Measurements from ENCODE around the gene XPNPEP3. TPM values are rescaled to one million over a fixed set of nuclear protein-coding genes. Genes with fewer than 3 reads are reported as not detected.

Gene XPNPEP3
- polyA plus RNA-seq, 4 donors, result 0.89 to 11.9 (median 2.6) TPM

- Histone ChIP-seq H3K4me3 (ENCODE audit: low read depth in 1 of 3, low read length in 3 of 3) (peak overlapping the region in 1 of 3 donors; percentile 15), H3K4me1 (ENCODE audit: control insufficient read depth in 3 of 3, insufficient read depth in 2 of 3, low read depth in 1 of 3, low read length in 2 of 3) (no peaks in the 10 kb centered on the region), H3K27me3 (ENCODE audit: control insufficient read depth in 3 of 3, insufficient read depth in 3 of 3, low read length in 3 of 3) (no peaks in the 10 kb centered on the region), H3K9me3 (ENCODE audit: control insufficient read depth in 2 of 2, insufficient read depth in 1 of 2, low read depth in 1 of 2, low read length in 1 of 2) (no peaks in the 10 kb centered on the region), H3K36me3 (ENCODE audit: control insufficient read depth in 3 of 3, insufficient read depth in 2 of 3, low read depth in 1 of 3, low read length in 3 of 3) (peaks cover 0 to 36% (median 3%) of the 10 kb centered on the region in 3 donors), H3K27ac (ENCODE audit: low read depth in 1 of 3, low read length in 2 of 3) (peak overlapping the region in 1 of 3 donors; percentile 44)
- FAIRE-seq (no peak), DNase-seq (peak; percentile 73 to 80)
- WGBS, 3 donors, result 35 to 53% (median 44%) methylated on average over 5 of the region's 5 CpGs
These were observed 65.7 kb downstream of the XPNPEP3 start for GRCh38 chr22:40922484-40923303.

GRCh38 chr22:40928657-40929056 is 71.7 kb downstream of the XPNPEP3 start:
- 29 to 50% (median 50%) methylated on average over 1 of the region's 1 CpG for WGBS, 3 donors
- peaks cover 0 to 23% (median 2%) of the 10 kb centered on the region in 3 donors for H3K36me3 ChIP-seq (ENCODE audit: control insufficient read depth in 3 of 3, insufficient read depth in 2 of 3, low read depth in 1 of 3, low read length in 3 of 3)
- no peaks in the 10 kb centered on the region for H3K4me1 ChIP-seq (ENCODE audit: control insufficient read depth in 3 of 3, insufficient read depth in 2 of 3, low read depth in 1 of 3, low read length in 2 of 3)
- no peak overlapping the region for H3K27ac ChIP-seq (ENCODE audit: low read depth in 1 of 3, low read length in 2 of 3)
- no peaks in the 10 kb centered on the region for H3K9me3 ChIP-seq (ENCODE audit: control insufficient read depth in 2 of 2, insufficient read depth in 1 of 2, low read depth in 1 of 2, low read length in 1 of 2)
- H3K27me3 ChIP-seq (ENCODE audit: control insufficient read depth in 3 of 3, insufficient read depth in 3 of 3, low read length in 3 of 3), result no peaks in the 10 kb centered on the region
- no peak for FAIRE-seq
- no peak for DNase-seq
- no peak overlapping the region for H3K4me3 ChIP-seq (ENCODE audit: low read depth in 1 of 3, low read length in 3 of 3)

GRCh38 chr22:40932396-40932795 is 75.4 kb downstream of the XPNPEP3 start:
- Histone ChIP-seq H3K9me3 (ENCODE audit: control insufficient read depth in 2 of 2, insufficient read depth in 1 of 2, low read depth in 1 of 2, low read length in 1 of 2) (no peaks in the 10 kb centered on the region), H3K36me3 (ENCODE audit: control insufficient read depth in 3 of 3, insufficient read depth in 2 of 3, low read depth in 1 of 3, low read length in 3 of 3) (peaks cover 0 to 10% (median 2%) of the 10 kb centered on the region in 3 donors), H3K27ac (ENCODE audit: low read depth in 1 of 3, low read length in 2 of 3) (no peak overlapping the region), H3K4me1 (ENCODE audit: control insufficient read depth in 3 of 3, insufficient read depth in 2 of 3, low read depth in 1 of 3, low read length in 2 of 3) (no peaks in the 10 kb centered on the region), H3K4me3 (ENCODE audit: low read depth in 1 of 3, low read length in 3 of 3) (no peak overlapping the region), H3K27me3 (ENCODE audit: control insufficient read depth in 3 of 3, insufficient read depth in 3 of 3, low read length in 3 of 3) (no peaks in the 10 kb centered on the region)
- DNase-seq (no peak), FAIRE-seq (no peak)
- WGBS, 3 donors, result 92 to 94% (median 94%) methylated on average over 2 of the region's 2 CpGs

- H3K27me3 ChIP-seq (ENCODE audit: control insufficient read depth in 3 of 3, insufficient read depth in 3 of 3, low read length in 3 of 3), result no peaks in the 10 kb centered on the region
- H3K4me1 ChIP-seq (ENCODE audit: control insufficient read depth in 3 of 3, insufficient read depth in 2 of 3, low read depth in 1 of 3, low read length in 2 of 3), result no peaks in the 10 kb centered on the region
- no peak overlapping the region for H3K27ac ChIP-seq (ENCODE audit: low read depth in 1 of 3, low read length in 2 of 3)
- 80 to 88% (median 81%) methylated on average over 2 of the region's 2 CpGs for WGBS, 3 donors
- peaks cover 0 to 3% (median 0%) of the 10 kb centered on the region in 3 donors for H3K36me3 ChIP-seq (ENCODE audit: control insufficient read depth in 3 of 3, insufficient read depth in 2 of 3, low read depth in 1 of 3, low read length in 3 of 3)
- H3K4me3 ChIP-seq (ENCODE audit: low read depth in 1 of 3, low read length in 3 of 3), result no peak overlapping the region
- H3K9me3 ChIP-seq (ENCODE audit: control insufficient read depth in 2 of 2, insufficient read depth in 1 of 2, low read depth in 1 of 2, low read length in 1 of 2), result no peaks in the 10 kb centered on the region
- DNase-seq (no peak), FAIRE-seq (no peak)
These were observed 82.3 kb downstream of the XPNPEP3 start for GRCh38 chr22:40939202-40939601.

- Histone ChIP-seq H3K27ac (ENCODE audit: low read depth in 1 of 3, low read length in 2 of 3) (peak within 1 kb of the TSS; percentile 95 to 99 (median 98)), H3K4me1 (ENCODE audit: control insufficient read depth in 3 of 3, insufficient read depth in 2 of 3, low read depth in 1 of 3, low read length in 2 of 3) (peaks cover 0 to 5% (median 3%) of the 10 kb centered on the region in 3 donors), H3K9me3 (ENCODE audit: control insufficient read depth in 2 of 2, insufficient read depth in 1 of 2, low read depth in 1 of 2, low read length in 1 of 2) (no peaks in the 10 kb centered on the region), H3K36me3 (ENCODE audit: control insufficient read depth in 3 of 3, insufficient read depth in 2 of 3, low read depth in 1 of 3, low read length in 3 of 3) (peaks cover 0 to 8% (median 3%) of the 10 kb centered on the region in 3 donors), H3K4me3 (ENCODE audit: low read depth in 1 of 3, low read length in 3 of 3) (peak within 1 kb of the TSS; percentile 65 to 97 (median 72)), H3K27me3 (ENCODE audit: control insufficient read depth in 3 of 3, insufficient read depth in 3 of 3, low read length in 3 of 3) (no peaks in the 10 kb centered on the region)
- peak; percentile 99 to 100 for DNase-seq
- no peak for FAIRE-seq
- 0 to 1% (median 0%) methylated on average over 54 to 86 of the region's 86 CpGs for WGBS, 3 donors
These were observed 94.2 kb downstream of the XPNPEP3 start, which contains the start of gene RBX1 for GRCh38 chr22:40950962-40951794. Gene RBX1 (plus strand): TSS chr22:40951378. CDS start chr22:40951399, 21 bp downstream.

GRCh38 chr22:40951795-40952605 is 95.1 kb downstream of the XPNPEP3 start:
- 4 to 5% (median 5%) methylated on average over 15 to 21 of the region's 21 CpGs for WGBS, 3 donors
- H3K36me3 ChIP-seq (ENCODE audit: control insufficient read depth in 3 of 3, insufficient read depth in 2 of 3, low read depth in 1 of 3, low read length in 3 of 3), result peaks cover 0 to 12% (median 3%) of the 10 kb centered on the region in 3 donors
- peaks cover 0 to 5% (median 3%) of the 10 kb centered on the region in 3 donors for H3K4me1 ChIP-seq (ENCODE audit: control insufficient read depth in 3 of 3, insufficient read depth in 2 of 3, low read depth in 1 of 3, low read length in 2 of 3)
- H3K27ac ChIP-seq (ENCODE audit: low read depth in 1 of 3, low read length in 2 of 3), result peak overlapping the region; percentile 83 to 98 (median 96)
- peak overlapping the region; percentile 65 to 97 (median 66) for H3K4me3 ChIP-seq (ENCODE audit: low read depth in 1 of 3, low read length in 3 of 3)
- no peak for FAIRE-seq
- H3K9me3 ChIP-seq (ENCODE audit: control insufficient read depth in 2 of 2, insufficient read depth in 1 of 2, low read depth in 1 of 2, low read length in 1 of 2), result no peaks in the 10 kb centered on the region
- no peak for DNase-seq
- H3K27me3 ChIP-seq (ENCODE audit: control insufficient read depth in 3 of 3, insufficient read depth in 3 of 3, low read length in 3 of 3), result no peaks in the 10 kb centered on the region

- 64 to 74% (median 64%) methylated on average over 2 of the region's 2 CpGs for WGBS, 3 donors
- H3K27ac ChIP-seq (ENCODE audit: low read depth in 1 of 3, low read length in 2 of 3), result no peak overlapping the region
- H3K4me3 ChIP-seq (ENCODE audit: low read depth in 1 of 3, low read length in 3 of 3), result no peak overlapping the region
- H3K27me3 ChIP-seq (ENCODE audit: control insufficient read depth in 3 of 3, insufficient read depth in 3 of 3, low read length in 3 of 3), result no peaks in the 10 kb centered on the region
- no peak for DNase-seq
- H3K36me3 ChIP-seq (ENCODE audit: control insufficient read depth in 3 of 3, insufficient read depth in 2 of 3, low read depth in 1 of 3, low read length in 3 of 3), result peaks cover 0 to 23% (median 3%) of the 10 kb centered on the region in 3 donors
- no peaks in the 10 kb centered on the region for H3K9me3 ChIP-seq (ENCODE audit: control insufficient read depth in 2 of 2, insufficient read depth in 1 of 2, low read depth in 1 of 2, low read length in 1 of 2)
- peaks cover 0 to 5% (median 3%) of the 10 kb centered on the region in 3 donors for H3K4me1 ChIP-seq (ENCODE audit: control insufficient read depth in 3 of 3, insufficient read depth in 2 of 3, low read depth in 1 of 3, low read length in 2 of 3)
- no peak for FAIRE-seq
These were observed 96.5 kb downstream of the XPNPEP3 start for GRCh38 chr22:40953471-40953870.
